ENCODE results near the gene PLXND1.

The PLXND1 gene

GRCh38 chr3:129507181-129507831 is 99.2 kb downstream of the PLXND1 start:
- no peak for DNase-seq (ENCODE audit: low read depth in 2 of 2)

- no peak for DNase-seq (ENCODE audit: low read depth in 2 of 2)
These were observed 100.2 kb downstream of the PLXND1 start for GRCh38 chr3:129506231-129506742.

DNA sequence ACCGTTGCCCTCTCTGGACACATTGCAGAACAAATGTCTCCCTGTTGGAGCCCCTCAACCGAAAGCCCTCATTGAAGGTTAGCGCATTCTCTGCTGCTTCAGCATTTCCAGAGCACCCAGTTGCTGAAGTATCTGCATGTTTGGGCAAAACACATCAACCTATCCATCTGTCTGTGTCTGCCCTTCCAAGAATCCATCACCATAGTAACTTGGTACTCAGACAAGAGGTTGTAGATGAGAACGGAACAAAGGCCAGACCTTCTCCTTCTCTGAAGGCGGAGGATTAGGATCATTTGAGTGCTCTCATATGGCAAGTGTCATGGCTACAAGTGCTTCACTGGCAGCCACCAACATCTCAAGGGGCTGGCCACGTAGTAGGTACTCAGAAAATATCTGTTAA is 101.1 kb downstream of the PLXND1 start:
- no peak for DNase-seq (ENCODE audit: low read depth in 2 of 2)
